ENCODE measurements around the gene AFAP1.

The AFAP1 gene

DNA sequence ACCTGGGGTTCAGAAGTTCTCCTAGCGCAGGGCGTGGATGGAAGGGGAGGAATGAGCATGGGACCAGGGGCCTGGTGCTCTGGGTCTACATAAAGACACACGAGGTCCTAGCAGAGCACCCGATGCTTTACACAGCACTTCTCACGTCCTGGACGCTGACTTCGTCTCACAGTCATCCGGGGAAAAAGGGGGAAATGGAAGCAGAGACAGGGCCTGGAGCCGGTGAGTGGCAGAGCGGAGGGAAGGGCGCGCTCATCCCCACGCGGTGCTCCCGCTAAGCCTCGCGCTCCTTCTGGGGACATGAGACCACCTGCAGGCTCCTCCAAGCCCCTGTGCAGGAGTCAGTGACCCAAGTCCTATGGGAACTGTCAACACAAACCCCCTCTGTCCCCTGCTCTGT is 157.7 kb downstream of the AFAP1 start:
- DNase-seq (ENCODE audit: low read depth), result no peak

DNA sequence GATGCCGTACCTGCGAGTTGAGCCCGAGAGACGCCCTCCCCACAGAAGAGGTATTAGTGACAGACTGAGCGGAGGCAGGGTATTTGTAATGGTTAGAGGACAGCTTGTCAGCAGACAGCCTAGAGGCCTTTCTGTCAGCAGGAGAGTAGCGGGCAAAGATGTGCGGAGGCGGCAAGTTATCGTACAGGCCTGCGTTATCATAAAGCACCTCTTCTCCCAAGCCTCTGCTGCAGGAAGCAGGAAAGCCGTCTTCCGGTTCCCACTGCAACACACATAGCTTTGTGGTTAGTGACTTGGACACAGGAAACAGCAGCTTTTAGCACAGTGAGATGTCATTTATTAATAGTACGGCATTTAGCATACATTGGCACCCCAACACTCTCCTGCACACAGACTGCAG is 158.3 kb downstream of the AFAP1 start:
- DNase-seq (ENCODE audit: low read depth), result no peak

DNA sequence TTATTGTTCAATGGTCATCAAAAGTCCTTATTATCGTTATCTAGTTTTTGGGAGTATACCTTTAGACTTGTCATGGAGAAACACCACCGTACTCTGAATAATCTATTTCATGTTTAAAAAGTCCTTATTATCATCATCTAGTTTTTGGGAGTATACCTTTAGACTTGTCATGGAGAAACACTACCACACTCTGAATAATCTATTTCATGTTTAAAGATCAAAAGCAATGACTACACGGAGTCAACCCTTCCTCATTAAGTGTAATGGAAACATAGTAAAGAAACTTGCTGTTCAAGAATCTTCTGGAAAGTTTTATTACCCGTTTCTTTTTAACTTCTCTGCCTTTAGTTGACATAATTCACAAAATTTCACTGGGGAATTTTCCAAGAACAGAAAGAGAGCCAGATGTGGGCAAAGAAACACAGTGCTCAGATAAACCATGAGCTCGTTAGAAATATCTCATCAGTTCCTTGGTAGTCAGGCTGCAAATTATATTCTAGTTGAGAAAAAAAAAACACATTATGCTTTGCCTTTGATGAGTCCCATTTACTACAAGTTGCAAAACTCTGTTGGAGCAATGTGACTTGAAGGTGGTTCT is 158.8 kb downstream of the AFAP1 start:
- no peak for DNase-seq (ENCODE audit: low read depth)

DNA sequence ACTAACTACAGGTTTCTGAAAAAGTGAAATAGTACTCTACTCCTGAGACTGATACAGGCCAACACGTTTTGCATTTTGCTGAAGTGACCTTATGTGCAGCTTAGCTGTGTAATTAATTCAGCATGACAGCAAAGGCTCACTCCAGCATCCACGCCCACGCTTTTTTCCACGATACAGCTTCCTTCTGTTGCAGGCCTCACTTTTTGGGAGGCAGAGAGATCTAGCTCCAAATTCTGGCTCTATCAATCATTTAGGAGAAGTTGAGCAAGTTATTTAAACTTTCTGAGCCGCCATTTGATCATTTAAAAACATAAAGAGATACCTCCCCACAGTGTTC is 160.3 kb downstream of the AFAP1 start:
- no peak for DNase-seq (ENCODE audit: low read depth)

DNA sequence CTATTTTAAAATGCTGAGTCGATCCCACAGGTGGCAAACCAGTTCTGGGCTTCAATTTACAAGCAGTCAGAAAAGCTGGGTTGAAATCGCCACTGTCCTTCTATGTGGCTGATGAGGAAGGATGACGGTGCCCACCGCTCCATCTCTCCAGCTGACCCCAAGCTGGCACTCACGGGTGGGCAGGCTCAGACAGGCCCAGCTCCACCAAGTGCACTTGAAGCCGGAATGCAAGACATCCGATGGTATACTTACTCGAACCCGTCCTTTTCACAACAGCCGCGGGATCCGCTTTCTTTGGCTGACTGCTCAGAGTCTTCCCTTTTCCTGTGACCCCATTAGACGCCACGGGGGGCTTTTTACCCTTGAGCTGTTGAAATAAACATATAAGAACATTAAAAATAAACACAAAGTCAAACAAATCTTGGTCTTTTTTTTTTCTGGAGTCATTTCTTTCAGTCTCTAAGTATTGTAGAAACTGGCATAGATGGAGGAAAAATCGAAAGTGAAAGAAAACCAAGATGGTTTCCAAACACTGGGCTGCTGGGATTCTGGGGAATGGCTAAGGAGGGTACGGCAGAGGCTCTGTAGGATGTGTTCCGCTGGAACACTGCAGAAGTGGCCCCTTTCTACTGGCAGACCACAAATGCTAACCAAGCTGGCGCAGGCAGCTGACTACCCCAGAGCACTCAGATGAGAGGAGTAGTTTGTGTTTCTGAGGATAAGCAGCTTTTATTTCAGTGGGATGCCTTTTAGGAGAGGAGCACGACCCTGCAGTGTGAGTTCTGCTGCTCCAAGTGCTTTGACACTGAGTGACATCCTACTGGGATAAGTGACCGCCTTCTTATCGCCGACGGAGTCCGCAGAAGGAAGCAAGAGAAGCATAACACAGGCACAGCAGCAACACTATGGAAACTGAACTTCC is 160.9 kb downstream of the AFAP1 start:
- DNase-seq (ENCODE audit: low read depth), result no peak

DNA sequence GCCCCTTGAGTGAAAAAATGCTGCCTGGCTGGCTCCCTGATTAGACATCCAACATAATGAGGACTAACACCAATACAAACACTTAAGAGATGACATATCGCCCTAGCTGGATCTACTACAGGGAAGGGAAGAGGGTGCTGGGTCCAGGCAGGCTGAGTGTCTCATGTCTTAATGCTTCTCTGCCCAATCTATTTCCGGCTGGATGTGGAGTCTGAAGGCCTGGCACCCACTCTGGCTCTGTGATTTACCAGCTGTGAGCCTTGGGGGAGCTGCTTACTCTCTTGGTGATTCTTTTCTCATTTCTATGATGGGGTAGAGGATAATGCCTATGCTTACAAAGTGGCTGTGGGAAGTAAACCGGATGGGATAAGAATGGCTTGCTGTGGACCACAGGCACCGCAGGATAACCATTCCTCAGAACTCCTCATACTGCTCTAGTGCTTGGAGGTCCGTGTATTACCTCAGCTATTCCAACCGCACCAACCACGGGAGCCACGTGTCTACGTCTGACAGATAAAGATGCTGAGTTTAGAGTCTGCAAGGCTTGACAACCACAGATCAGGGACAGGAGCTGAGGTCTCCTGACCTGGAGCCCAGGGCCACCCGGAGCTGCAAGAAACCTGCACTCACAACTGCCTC is 161.7 kb downstream of the AFAP1 start:
- DNase-seq (ENCODE audit: low read depth), result no peak

DNA sequence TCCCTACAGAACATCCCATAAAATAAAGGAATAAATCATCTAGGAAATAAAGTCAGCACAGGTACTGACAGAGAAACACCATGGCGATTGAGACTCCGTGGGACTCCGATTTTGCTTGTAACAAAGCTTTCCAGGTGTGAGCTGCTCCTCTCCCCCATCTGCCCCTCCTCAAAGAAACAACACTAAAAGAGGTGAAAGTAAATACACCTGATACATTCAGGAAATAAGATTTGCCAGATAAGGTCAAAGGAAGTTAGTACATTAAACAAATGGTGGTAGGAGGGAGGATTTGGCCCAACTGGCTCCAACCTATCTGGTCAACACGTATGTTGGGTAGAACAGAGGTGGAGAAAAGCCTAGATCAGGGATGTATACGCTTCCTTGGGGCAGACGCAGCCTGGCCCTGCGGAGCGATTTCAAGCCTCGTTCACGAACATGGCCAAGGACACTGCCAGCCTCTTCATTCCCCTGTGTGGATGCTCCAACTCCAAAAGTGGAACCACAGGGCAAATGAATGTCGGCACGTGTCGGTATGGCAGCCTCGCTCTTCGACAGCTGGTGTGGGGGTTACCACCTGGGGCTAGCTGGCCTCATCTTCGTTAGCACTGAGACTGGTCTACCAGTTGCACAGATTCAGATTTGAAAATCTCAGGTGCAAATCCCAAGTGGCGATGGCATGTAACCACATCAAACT is 162.5 kb downstream of the AFAP1 start:
- no peak for DNase-seq (ENCODE audit: low read depth)

DNA sequence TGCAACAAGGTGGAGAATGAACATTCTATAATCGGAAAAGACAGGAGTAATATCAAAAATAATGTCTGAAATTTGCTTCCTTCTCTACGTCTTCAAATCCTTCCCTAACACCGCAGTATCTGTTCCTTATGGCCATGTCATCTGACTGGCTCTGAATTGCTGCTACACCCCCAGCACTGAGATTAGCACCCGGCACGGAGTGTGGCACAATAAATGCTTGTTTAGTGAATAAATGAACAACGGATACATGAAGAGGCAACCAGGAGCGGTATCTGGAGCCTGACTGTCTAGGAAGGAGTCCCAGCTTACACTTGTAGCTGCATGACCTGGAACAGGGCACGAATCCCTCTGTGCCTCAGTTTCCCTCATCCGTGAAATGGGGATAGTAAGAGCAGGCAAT is 164.3 kb downstream of the AFAP1 start:
- DNase-seq (ENCODE audit: low read depth), result no peak

DNA sequence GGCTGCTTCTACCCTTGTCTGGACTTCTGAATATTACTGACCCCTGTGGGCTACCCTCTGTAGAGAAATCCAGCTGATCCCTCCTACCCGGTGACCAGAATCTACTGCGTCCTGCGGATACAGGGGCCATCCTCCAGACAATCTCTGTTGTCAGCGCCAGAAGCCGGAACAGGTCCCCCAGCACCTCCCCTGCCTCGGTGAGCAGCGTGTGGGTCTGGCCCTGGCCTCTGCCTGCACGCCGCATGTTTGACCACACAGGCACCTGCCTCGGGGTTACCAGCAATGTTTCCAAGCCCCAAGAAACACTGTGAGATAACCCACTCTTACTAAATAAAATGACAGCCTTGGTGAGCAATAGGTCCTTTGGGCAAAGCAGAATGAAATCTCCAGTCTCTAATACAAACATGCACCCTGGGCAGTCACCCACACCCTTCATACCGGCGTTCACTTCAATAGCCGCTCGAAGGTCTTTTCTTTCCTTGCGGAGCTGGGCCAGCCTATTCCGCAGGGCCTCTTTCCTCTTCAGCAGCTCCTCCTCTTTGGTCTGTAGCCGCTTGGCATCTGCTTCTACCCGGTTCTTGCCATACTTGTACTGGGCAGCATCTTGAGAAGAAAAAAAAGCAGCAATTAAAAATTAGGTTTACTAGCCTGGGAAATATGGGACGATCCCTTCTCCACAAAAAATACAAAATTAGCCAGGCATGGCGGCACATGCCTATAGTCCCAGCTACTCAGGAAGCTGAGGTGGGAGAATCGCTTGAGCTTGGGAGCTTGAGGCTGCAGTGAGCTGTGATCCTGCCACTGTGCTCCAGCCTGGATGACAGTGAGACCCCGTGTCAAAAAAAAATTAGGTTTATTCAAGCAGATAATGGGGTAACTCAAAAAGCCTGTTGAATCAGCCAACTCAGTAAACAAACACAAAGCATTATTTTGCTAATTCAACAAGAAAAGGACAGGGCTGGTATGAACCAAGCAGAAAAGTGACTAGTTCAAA is 165.1 kb downstream of the AFAP1 start:
- no peak for DNase-seq (ENCODE audit: low read depth)

DNA sequence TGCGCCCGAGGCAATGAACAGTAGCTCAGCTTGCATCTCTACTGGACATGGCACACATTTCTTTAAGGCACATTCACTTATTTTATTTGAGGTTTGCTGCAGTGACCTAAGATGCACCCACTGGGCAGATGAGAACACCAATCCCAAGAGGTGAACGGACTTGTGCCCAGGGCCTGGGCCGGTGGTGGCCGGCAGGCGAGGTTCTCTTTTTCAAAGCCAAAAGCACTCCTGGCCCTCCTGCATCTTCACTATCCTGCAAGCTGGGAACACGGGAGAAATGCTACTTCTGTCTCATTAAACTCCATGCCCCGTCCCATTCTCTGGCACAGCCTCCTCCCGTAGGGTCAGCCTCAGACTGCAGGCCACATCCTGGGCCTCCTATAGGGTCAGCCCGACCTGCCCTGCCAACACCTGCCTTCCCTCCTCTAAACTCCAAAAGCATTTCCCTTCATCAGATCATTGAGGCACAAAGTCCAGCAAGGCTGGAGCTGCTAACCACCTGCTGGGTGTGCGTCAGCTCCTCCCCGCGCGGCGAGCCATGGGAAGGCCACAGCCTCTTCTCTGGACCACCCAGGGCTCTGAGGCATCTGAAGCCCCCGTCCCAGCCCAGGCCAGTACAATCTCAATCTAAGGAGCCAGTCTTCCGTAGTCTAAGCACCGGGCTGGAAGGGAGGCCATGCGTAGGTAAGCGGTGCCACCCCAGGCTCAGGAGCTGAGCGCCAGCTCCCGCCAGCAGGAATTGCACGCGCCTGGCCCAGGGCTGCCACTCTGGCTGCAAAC is 166.1 kb downstream of the AFAP1 start:
- DNase-seq (ENCODE audit: low read depth), result no peak

DNA sequence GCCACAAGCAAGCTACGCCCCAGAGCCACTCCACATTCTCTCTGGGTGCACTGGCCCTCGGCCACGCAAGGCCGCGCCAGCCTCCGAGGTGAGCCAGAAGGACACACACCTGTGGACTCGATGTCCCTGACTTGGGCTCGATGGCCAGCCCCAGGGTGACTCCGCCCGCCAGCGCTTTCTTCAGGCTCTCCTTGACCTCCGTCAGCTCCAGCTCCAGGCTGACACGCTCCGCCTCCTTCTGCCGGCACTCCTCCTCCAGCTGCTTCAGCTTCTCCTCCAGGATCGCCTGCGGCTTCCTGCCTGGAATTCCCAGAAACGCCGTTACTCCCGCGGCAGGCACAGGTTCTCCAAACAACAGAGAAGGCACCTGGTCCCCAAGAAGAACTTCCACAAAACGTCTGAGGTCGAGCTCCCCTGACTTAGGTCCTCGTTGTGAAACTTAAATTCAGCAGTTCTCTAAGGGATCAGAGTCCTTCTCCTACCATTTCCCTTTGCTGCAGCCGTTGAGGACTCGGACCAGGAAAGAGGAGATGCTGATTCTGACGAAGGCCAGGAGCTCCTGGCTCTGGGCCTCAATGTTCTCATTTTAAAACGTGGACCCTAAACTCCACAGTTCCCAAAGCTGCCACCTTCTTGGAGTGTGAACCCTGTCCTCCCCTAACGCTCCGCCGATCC is 166.8 kb downstream of the AFAP1 start:
- no peak for DNase-seq (ENCODE audit: low read depth)

DNA sequence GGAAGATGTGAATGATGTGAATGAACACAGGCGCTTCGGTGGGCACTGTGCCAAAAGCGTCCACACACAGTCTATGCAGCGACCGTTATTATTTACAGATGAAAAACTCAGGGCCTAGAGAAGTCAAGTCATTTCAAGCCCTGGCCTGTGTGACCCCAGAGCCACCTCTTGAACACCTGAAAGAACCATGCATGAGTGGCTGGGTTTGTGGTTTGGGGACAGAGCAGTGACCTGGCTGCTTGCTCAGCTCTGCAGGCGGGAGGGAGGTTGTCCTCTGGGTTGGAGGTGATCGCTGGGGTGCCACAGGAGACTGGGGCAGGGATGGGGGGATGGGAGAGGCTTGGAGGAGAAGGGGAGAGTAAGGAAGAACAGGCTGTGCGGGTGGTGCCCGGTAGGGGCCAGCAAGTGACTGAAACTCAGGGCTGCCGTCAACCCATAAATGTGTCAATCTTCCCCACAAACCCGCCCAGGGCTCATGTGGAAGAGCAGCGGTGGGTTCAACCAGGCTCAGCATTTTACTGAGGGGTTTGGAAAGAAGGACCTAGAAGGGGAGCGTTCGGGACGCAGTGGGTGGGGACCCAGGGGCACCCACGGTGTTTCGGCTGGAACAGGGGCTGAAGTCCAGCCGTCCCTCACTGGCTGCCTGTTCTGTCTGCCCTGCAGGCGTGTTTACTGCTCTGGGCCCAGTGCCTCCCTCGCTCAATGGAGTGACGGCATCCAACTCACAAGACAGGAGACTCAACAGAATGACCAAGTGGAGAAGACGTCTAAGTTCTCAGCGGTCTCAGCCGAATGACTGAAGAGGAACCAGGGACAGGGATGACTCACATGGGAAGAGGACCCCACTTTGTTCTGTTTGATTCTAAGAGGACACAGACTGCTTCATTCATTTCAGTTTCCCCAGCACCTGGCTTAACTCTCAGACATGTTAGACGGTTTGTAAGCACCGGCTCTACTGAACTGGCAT is 167.8 kb downstream of the AFAP1 start:
- DNase-seq (ENCODE audit: low read depth), result no peak

DNA sequence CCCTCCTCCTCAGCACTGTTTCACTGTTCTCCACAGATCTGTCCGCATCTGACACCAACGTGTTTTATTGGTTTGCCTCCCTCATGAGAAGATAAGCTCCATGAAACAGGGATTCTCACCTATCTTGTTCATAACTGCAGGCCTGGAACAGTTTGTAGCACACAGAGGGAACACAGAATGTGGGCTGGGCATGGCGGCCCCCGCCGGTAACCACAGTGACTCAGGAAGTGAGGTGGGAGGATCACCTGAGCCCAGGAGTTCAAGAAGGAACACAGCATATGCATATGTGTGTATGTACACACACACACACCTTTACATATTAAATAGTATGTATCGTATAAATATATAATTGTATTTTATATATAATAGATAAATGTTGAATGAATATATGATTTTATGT is 168.6 kb downstream of the AFAP1 start:
- peak; percentile 57 for DNase-seq (ENCODE audit: low read depth)

DNA sequence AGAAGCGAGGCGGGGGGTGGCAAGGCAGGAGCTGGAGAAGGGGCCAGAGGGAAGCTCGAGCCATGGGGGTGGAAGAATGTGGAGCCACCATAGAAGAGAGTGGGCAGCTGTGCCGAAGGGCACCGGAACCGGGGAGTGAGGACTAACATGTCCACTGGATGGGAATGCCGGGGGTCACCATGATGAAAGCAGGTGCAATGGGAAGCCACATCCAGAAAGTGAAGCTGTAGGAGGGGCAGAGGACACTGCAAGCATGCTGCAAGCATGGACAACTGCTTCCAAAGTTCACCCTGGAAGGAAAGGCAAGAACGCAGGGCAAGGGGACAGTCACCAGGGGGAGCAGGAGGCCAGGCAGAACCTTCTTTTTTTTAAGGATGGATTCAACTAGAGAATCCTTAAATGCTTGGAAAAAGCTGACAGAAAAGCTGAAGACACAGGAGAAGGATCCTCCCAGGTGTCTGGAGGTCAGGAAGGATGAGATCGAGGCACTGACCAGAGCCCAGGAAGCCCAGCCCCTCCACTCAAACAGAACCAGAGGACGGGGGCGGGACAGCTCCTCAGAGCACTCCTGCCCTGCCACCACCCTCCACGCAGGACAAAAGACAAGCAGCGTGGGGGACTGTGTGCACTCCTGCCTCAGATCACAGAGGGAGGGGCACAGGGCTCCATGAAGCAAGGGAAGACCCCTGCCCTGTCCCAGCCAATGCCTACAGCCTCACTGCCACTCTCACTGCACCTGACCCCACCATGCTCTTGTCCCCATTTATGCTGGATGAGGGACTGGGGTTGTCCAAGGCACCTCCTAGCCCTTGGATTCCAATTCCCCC is 169.2 kb downstream of the AFAP1 start:
- no peak for DNase-seq (ENCODE audit: low read depth)

DNA sequence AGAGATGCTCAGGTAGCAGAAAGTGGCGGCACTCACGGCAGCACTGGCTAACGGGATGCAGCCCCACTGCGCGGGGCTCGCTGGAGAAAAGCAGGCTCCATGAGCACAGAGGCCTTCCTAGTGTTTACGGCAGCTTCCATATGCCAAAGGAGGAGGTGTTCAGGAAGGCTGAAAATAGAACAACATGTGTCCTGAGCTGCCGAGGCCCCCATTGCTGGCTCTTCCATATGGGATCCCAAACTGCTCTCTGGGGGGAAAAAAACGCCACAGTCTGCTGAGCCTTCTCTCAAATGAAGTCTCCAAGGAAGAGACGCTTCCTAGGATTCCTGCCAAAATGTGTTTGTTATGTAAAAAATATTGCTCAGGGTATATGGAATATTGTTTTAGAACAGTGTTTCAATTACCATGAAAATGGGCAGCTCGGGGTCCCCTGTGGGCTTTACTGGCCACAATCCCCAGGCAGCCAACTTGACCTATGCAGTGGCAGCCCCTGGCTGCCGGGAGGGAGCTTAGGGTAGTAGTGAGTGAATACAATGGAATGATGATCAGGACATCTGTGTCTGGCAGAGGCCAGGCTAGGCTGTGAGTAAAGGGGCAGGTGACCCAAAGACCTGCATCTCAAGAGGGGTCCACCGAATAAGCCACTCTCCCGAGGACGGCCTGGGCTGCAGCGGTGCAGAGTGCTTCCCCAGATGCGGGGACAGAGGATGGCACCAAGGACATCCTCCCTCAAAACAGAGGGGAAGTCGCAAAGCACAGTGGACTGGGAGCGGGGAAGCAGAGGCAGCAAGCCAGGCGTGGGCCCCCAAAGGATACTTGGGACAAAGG is 170.1 kb downstream of the AFAP1 start:
- DNase-seq (ENCODE audit: low read depth), result no peak

DNA sequence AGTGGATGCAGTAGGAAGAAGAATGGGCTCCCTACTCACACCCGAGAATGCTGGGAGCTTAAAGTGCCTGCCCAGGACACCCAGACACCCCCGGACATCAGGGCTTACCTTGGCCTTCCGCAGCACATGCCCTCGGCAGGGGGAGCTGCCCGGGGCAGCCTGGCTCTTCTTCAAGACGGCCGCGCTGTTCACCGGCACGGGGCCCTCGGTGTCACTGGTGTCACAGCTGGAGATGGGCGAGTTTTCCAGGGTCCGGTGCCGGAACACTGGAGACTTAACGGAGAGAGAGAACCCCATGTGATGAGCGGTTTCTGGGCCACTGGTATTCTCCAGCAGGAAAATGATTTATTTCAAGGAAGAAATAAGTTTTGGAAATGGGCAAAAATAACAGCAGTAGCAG is 170.9 kb downstream of the AFAP1 start:
- no peak for DNase-seq (ENCODE audit: low read depth)

DNA sequence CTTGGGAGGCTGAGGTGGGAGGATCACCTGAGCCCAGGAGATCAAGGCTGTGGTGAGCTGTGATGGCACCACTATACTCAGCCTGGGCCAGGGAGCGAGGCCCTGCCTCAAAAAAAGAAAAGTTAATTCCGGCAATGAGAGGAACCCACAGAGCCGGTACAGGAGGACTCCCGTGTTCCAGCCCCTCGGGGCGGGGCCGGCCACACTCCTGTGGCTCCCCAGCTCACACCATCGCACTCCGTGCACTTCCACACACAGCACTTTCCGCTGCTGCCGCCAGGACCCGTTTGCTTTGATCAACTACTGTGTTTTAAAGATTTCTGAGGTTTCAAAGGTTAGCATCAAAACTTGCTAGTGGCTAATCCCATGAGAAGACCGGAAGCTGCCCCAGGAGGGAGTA is 171.7 kb downstream of the AFAP1 start:
- no peak for DNase-seq (ENCODE audit: low read depth)

All from stimulated activated CD4-positive, alpha-beta T cell treated with anti-CD3 and anti-CD28 coated beads, Interleukin-2, amount 100 ng/mL, for 4 hours (primary cell).